H1 (cell line): ENCODE measurements around the gene CD300H. TPM values are rescaled to one million over a fixed set of nuclear protein-coding genes. Genes with fewer than 3 reads are reported as not detected.

ENCODE experiments used
- CTCF ChIA-PET: fragments of 300-600 bp; sonication (Branson Sonifier 250); formaldehyde crosslinking; loops from one replicate; lab custom pipeline; 2021; ENCODE audit not compliant: partially characterized antibody; lab: Charles Lee
- POLR2A ChIA-PET: fragments of 300-600 bp; sonication (Branson Sonifier 250); formaldehyde crosslinking; loops from one replicate; lab custom pipeline; 2021; ENCODE audit warnings: inconsistent platforms; ENCODE audit not compliant: partially characterized antibody; lab: Charles Lee
- DNase-seq, 2 experiments: peaks; one replicate each; pipeline versions ENCODE4 v3.0.0 to v3.0.0-alpha.2; 2010 to 2022; ENCODE audit warnings: low spot score in 2 of 2, low read depth in 1 of 2, mixed read lengths in 1 of 2
- FAIRE-seq: peaks from 2 replicates; lab custom pipeline; 2011; peaks lifted over from hg19 to GRCh38; lab: Jason Lieb, UNC
- H2AFZ ChIP-seq: 2 replicates; pipeline ENCODE4 v1.8.1; 2012; ENCODE audit warnings: low read length, inconsistent platforms
- H2AK5ac ChIP-seq: 2 replicates; pipeline ENCODE4 v1.6.1; 2013; ENCODE audit warnings: low read depth, low read length
- H2BK120ac ChIP-seq: replicated peaks from 2 replicates; pipeline ENCODE3; 2013; ENCODE audit warnings: low read depth, low read length, inconsistent platforms
- H2BK12ac ChIP-seq: 2 replicates; pipeline ENCODE4 v1.6.1; 2013; ENCODE audit warnings: low read depth, low read length
- H2BK15ac ChIP-seq: 2 replicates; pipeline ENCODE4 v1.6.1; 2013; ENCODE audit warnings: low read length
- H2BK20ac ChIP-seq: 2 replicates; pipeline ENCODE4 v1.6.1; 2013; ENCODE audit warnings: low read length
- H2BK5ac ChIP-seq: 2 replicates; pipeline ENCODE4 v1.6.1; 2013; ENCODE audit warnings: low read depth, low read length
- H3K14ac ChIP-seq: 2 replicates; pipeline ENCODE4 v1.6.1; 2013; ENCODE audit warnings: inconsistent platforms; ENCODE audit not compliant: insufficient read length
- H3K18ac ChIP-seq: 2 replicates; pipeline ENCODE4 v1.6.1; 2013; ENCODE audit warnings: low read length; ENCODE audit errors: extremely low read depth
- H3K23ac ChIP-seq: 2 replicates; pipeline ENCODE4 v1.6.1; 2013; ENCODE audit warnings: inconsistent platforms; ENCODE audit not compliant: insufficient read length
- H3K23me2 ChIP-seq: 2 replicates; pipeline ENCODE4 v1.6.1; 2013; ENCODE audit warnings: low read depth, low read length
- H3K27ac ChIP-seq: 2 replicates; pipeline ENCODE4 v1.6.1; 2011; ENCODE audit warnings: low read depth, low read length, inconsistent platforms
- H3K27me3 ChIP-seq, 4 experiments: replicated peaks in 1 of 4; 1 replicate in 1 of 4; 2 replicates in 3 of 4; pipeline versions ENCODE4 v1.6.1 to v1.8.1; 2011 to 2013; ENCODE audit warnings: low read length in 3 of 4, mild to moderate bottlenecking in 3 of 4, inconsistent platforms in 2 of 4, mixed read lengths in 2 of 4, moderate library complexity in 1 of 4; ENCODE audit not compliant: control insufficient read depth in 3 of 4, insufficient read depth in 3 of 4; ENCODE audit errors: extremely low read depth in 1 of 4
- H3K36me3 ChIP-seq, 4 experiments: 2 replicates each; pipeline versions ENCODE4 v1.6.1 to v1.8.1; 2011 to 2013; ENCODE audit warnings: mild to moderate bottlenecking in 4 of 4, low read length in 3 of 4, moderate library complexity in 2 of 4, control low read depth in 1 of 4, inconsistent platforms in 1 of 4; ENCODE audit not compliant: insufficient read depth in 4 of 4, control insufficient read depth in 2 of 4
- H3K4ac ChIP-seq: replicated peaks from 2 replicates; pipeline ENCODE3; 2013; ENCODE audit warnings: low read length, low read depth, mixed read lengths, inconsistent platforms; ENCODE audit not compliant: insufficient read length
- H3K4me1 ChIP-seq, 4 experiments: replicated peaks in 1 of 4; 1 replicate in 1 of 4; 2 replicates in 3 of 4; pipeline versions ENCODE4 v1.6.1 to v1.8.1; 2011 to 2013; ENCODE audit warnings: low read length in 3 of 4, inconsistent platforms in 2 of 4, mixed read lengths in 1 of 4; ENCODE audit not compliant: insufficient read depth in 4 of 4, control insufficient read depth in 3 of 4
- H3K4me2 ChIP-seq, 2 experiments: 2 replicates each; pipeline versions ENCODE4 v1.6.1 to v1.8.1; 2011 to 2013; ENCODE audit warnings: low read depth in 2 of 2, low read length in 2 of 2, control low read depth in 1 of 2, inconsistent platforms in 1 of 2, mild to moderate bottlenecking in 1 of 2; ENCODE audit not compliant: insufficient read depth in 1 of 2
- H3K4me3 ChIP-seq, 4 experiments: fragments of 200-600, 300-600 bp in 1 of 4; sonication (generic), shearing (Covaris generic), sonication (Bioruptor Twin) in 1 of 4; 2 replicates each; pipeline versions ENCODE4 v1.5.1 to v1.8.1; 2011 to 2016; ENCODE audit warnings: low read length in 4 of 4, low read depth in 3 of 4, control low read depth in 2 of 4, inconsistent platforms in 2 of 4, mild to moderate bottlenecking in 2 of 4, mixed read lengths in 1 of 4, moderate library complexity in 1 of 4; ENCODE audit not compliant: insufficient read depth in 2 of 4; ENCODE audit errors: extremely low read depth in 1 of 4
- H3K56ac ChIP-seq: replicated peaks from 2 replicates; pipeline ENCODE3; 2013; ENCODE audit warnings: low read depth, mild to moderate bottlenecking, mixed read lengths, low read length, inconsistent platforms; ENCODE audit not compliant: insufficient read length
- H3K79me1 ChIP-seq: 2 replicates; pipeline ENCODE4 v1.6.1; 2013; ENCODE audit warnings: low read depth, low read length, control low read depth
- H3K79me2 ChIP-seq, 2 experiments: 2 replicates each; pipeline versions ENCODE4 v1.6.1 to v1.8.1; 2012 to 2013; ENCODE audit warnings: low read length in 2 of 2, mild to moderate bottlenecking in 2 of 2, inconsistent platforms in 1 of 2; ENCODE audit not compliant: insufficient read depth in 2 of 2, control insufficient read depth in 1 of 2
- H3K9ac ChIP-seq, 4 experiments: replicated peaks in 1 of 4; 1 replicate in 1 of 4; 2 replicates in 3 of 4; pipeline versions ENCODE4 v1.6.1 to v1.8.1; 2011 to 2013; ENCODE audit warnings: low read depth in 3 of 4, low read length in 3 of 4, control low read depth in 2 of 4, mild to moderate bottlenecking in 2 of 4, moderate library complexity in 2 of 4, inconsistent platforms in 1 of 4; ENCODE audit errors: extremely low read depth in 1 of 4
- H3K9me3 ChIP-seq, 2 experiments: 2 replicates each; pipeline versions ENCODE4 v1.6.1 to v1.8.1; 2012 to 2013; ENCODE audit warnings: mild to moderate bottlenecking in 2 of 2, moderate library complexity in 2 of 2, control low read depth in 1 of 2, inconsistent platforms in 1 of 2, low read depth in 1 of 2, low read length in 1 of 2, mixed read lengths in 1 of 2; ENCODE audit not compliant: insufficient read depth in 2 of 2
- H4K20me1 ChIP-seq, 2 experiments: replicated peaks in 1 of 2; 2 replicates each; pipeline versions ENCODE3 to v1.8.1; 2011 to 2013; ENCODE audit warnings: inconsistent platforms in 2 of 2, low read length in 2 of 2, mild to moderate bottlenecking in 1 of 2; ENCODE audit not compliant: insufficient read depth in 2 of 2, control insufficient read depth in 1 of 2
- H4K5ac ChIP-seq: 2 replicates; pipeline ENCODE4 v1.6.1; 2013; ENCODE audit warnings: low read length, low read depth, mixed read lengths, inconsistent platforms; ENCODE audit not compliant: insufficient read length
- H4K8ac ChIP-seq: 2 replicates; pipeline ENCODE4 v1.8.0; 2013; ENCODE audit warnings: mild to moderate bottlenecking, moderate library complexity, low read length, inconsistent platforms; ENCODE audit not compliant: insufficient read depth; ENCODE audit errors: extremely low read depth
- H4K91ac ChIP-seq: replicated peaks from 2 replicates; pipeline ENCODE3; 2013; ENCODE audit warnings: low read length, mixed read lengths, inconsistent platforms; ENCODE audit not compliant: insufficient read length
- JUN ChIP-seq: IDR thresholded peaks from 2 replicates; pipeline ENCODE4 v1.6.1; 2011; ENCODE audit warnings: low read depth, mild to moderate bottlenecking, improper control_type of control experiment, low read length
- SUZ12 ChIP-seq: fragments of 200-600 bp; sonication (generic); IDR thresholded peaks from 2 replicates; pipeline ENCODE4 v1.6.1; 2012; ENCODE audit warnings: mild to moderate bottlenecking, inconsistent platforms, low read length, moderate library complexity, mixed read lengths
- WGBS, 2 experiments: shearing (Covaris generic) in 1 of 2; methylation state at CpG; one replicate each; pipeline versions ENCODE4 v1.1.6 to v1.1.7; 2013 to 2015; ENCODE audit warnings: low lambda C conversion rate in 2 of 2, mixed read lengths in 2 of 2, inconsistent platforms in 1 of 2, low coverage in 1 of 2, missing lambda C conversion rate in 1 of 2; ENCODE audit not compliant: insufficient replicate concordance in 2 of 2, insufficient coverage in 1 of 2, insufficient read length in 1 of 2; ENCODE audit errors: extremely low coverage in 1 of 2, missing lambda C conversion rate in 1 of 2; 5-methylcytosine and 5-hydroxymethylcytosine counted together
- polyA plus RNA-seq, 7 experiments: library from polyadenylated mRNA; depleted of rRNA in 3 of 7; stranded (reverse) in 5 of 7; unstranded in 2 of 7; fragments of >200 nt in 5 of 7; fragments of 200-250 nt in 2 of 7; gene quantifications; 1 replicate in 5 of 7; 2 replicates in 1 of 7; 4 replicates in 1 of 7; pipeline versions ENCODE4 v1.2.1 to v1.2.3, GENCODE V29; 2011 to 2013; ENCODE audit warnings: missing spikeins in 2 of 7, mixed read lengths in 2 of 7
- total RNA-seq: library from RNA; stranded (reverse); fragmentation: NEBNext Ultra II Directional; extraction: Animal tissue kit (Norgen Biotek cat#: 25700); gene quantifications from 2 replicates; pipeline ENCODE4 v1.2.1, GENCODE V29; 2021

The CD300H gene
- total and polyA plus RNA-seq, 2 of the 8 experiments (the other 6 are each of a cell fraction or from before 2014, with no cell fraction given) = not detected

- no peak overlapping the region for H3K9ac ChIP-seq
- no peak overlapping the region for H3K56ac ChIP-seq
- H3K9me3 ChIP-seq = 0 out of 4 replicates have a peak, but pooled peaks cover 4 to 5% of the 10 kb centered on the region in 2 experiments
- no peak overlapping the region for H3K4me2 ChIP-seq
- H2BK20ac ChIP-seq = no peak overlapping the region
- peaks cover 0 to 2% of the 10 kb centered on the region in 2 experiments for H4K20me1 ChIP-seq
- no peaks in the 10 kb centered on the region for H3K79me2 ChIP-seq
- H3K23me2 ChIP-seq = no peaks in the 10 kb centered on the region
- POLR2A ChIA-PET = no interaction called here
- H3K14ac ChIP-seq = no peak overlapping the region
- 80% methylated on average over 7 of the region's 7 CpGs; no CpG with 5 or more reads in 1 of the 2 experiments for WGBS, 2 experiments
- H3K79me1 ChIP-seq = no peaks in the 10 kb centered on the region; the same call in 1 of the 2 replicates
- H2AK5ac ChIP-seq = no peak overlapping the region
- no peak overlapping the region for H2BK120ac ChIP-seq
- no peak overlapping the region for H4K5ac ChIP-seq
- no peak overlapping the region for H3K23ac ChIP-seq
- no peaks in the 10 kb centered on the region for H3K4me1 ChIP-seq
- H3K36me3 ChIP-seq = no peaks in the 10 kb centered on the region
- FAIRE-seq (no peak), DNase-seq (no peak)
- peaks cover 0 to 2% (median 0%) of the 10 kb centered on the region in 4 experiments; a peak in 1 of 7 replicates for H3K27me3 ChIP-seq
- no peak overlapping the region for H3K4ac ChIP-seq
- no peak overlapping the region for H2AFZ ChIP-seq
- H3K27ac ChIP-seq = no peak overlapping the region
- no peak for TF ChIP-seq JUN
- no peak for TF ChIP-seq SUZ12
- no peak overlapping the region for H4K8ac ChIP-seq
- H2BK15ac ChIP-seq = no peak overlapping the region
- H3K4me3 ChIP-seq = no peak overlapping the region
- H2BK12ac ChIP-seq = no peak overlapping the region
- CTCF ChIA-PET = interaction anchor here (1.1 to 2.8 kb wide), 4 partner anchors 9 to 95 kb away, joined by 3 to 8 read pairs (median 4); no protein-coding TSS in a partner anchor
- H4K91ac ChIP-seq = no peak overlapping the region
- no peak overlapping the region for H3K18ac ChIP-seq
- H2BK5ac ChIP-seq = no peak overlapping the region
Observed at GRCh38 chr17:74552037-74552436, 15.3 kb downstream of the CD300H start.
